GM19043 (cell line): ENCODE results near the gene ARSB.
"Not testable (repeated sequence)": the region's sequence is repeated elsewhere in the genome, so short reads cannot be mapped to it uniquely, and the experiment has no call there.

Experiments
- ATAC-seq: cut with Tn5 transposase; IDR thresholded peaks from one replicate; pipeline ENCODE4 v1.9.1; 2021; ENCODE audit warnings: low read depth; ENCODE audit not compliant: unreplicated experiment

The ARSB gene

GRCh38 chr5:78958672-78959445 is 26.3 kb downstream of the ARSB start:
- ATAC-seq, result no peak

DNA sequence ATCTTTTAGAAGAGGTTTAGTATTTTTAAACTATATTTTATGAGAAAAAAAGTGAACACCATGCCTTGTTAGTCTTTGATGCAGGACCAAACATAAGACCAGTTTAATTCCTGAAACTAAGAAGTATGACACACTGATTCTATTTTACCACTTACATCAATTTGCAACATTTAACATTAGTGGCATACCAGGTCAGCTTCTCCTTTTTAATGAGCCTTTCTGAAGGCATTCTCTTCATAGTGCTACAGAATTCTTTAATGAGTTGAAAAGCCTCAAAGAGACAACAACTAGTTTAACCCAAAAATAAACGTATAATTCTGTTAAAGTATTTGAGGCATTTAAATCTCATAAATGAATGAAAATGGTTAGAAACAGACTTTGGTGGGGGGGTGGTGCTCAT is 28.2 kb downstream of the ARSB start:
- ATAC-seq, result no peak

DNA sequence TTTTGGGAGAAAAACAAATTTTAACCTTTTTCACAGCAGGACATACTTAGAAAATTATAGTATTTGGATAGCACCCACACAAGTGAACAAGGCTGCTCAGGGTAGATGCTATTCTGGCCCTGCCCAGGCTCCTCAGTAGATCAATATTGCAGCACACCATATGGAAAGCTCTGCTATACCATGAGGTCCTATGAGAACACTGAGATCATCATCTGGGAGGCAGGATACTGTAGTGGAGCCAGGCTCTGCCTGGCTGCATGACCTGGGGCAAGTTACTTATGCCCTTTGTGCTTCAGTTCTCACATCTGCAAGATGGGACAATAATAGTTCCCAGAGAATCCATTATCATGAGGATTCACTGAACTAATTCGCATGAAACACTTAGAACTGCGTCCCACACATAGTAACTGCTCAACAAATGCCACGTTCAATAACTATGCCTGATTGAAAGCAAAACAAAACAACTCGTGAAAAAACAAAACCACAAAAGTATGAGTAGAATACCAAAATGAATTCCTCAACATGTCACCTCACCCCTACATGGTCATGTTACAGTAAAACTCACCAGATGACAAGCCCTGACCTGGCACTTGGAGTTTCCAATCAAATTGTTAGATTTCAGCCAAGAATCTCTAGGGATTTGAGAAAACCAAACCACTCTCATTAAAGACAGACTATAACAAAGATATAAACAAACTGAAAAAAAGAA is 31.9 kb downstream of the ARSB start:
- no peak for ATAC-seq

DNA sequence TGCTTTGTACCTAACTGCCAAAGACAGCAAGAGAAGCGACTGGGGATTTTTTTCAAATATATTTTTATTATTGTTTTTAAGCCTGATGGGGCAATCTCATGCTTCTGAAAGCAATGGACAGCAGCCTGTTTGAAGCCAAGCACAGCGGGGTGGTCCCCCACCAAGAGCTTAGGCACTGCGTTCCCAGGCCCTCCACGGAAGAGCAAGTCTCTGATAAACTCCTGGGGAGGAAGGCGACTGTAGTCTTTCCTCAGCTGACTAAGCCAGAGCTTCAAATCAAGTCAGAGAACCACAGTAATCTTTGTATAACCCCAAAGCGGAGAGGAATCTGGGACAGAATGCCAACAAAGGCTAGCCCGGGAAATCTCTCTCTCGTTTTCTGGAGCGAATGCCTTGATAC is 54.4 kb downstream of the ARSB start:
- no peak for ATAC-seq

- ATAC-seq, result no peak
These were observed 55.3 kb downstream of the ARSB start for GRCh38 chr5:78929833-78930232.

DNA sequence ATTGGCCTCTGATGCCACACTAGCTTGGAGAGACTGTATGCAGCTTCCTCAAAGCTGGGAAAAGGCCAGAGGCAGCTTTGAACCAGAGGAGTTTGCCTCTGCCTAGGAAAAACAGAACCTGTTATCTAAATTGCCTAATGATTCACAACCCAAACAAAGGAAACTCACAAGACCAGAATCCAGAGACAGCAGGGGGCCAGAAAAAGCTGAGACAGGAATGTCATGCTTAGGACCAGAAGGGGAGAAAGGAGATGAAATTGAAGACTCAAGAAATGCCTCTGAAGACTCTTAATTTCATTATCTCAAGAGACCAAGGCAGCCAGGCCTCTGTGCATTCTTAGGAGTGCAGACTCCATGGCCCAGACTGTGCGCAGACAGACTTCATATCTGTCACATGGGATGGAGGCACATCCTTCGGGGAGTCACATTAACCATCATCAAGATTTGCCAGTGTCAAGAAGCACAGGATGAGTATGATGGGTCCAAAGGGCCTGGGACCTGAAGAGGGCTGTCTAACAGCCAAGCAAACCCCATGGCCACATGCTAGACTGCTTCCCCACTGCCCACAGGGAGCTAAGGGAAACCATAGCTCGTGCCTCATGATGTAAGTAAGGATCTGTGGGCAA is 57.3 kb downstream of the ARSB start:
- no peak for ATAC-seq

GRCh38 chr5:78926252-78926651 is 58.9 kb downstream of the ARSB start:
- no peak for ATAC-seq

DNA sequence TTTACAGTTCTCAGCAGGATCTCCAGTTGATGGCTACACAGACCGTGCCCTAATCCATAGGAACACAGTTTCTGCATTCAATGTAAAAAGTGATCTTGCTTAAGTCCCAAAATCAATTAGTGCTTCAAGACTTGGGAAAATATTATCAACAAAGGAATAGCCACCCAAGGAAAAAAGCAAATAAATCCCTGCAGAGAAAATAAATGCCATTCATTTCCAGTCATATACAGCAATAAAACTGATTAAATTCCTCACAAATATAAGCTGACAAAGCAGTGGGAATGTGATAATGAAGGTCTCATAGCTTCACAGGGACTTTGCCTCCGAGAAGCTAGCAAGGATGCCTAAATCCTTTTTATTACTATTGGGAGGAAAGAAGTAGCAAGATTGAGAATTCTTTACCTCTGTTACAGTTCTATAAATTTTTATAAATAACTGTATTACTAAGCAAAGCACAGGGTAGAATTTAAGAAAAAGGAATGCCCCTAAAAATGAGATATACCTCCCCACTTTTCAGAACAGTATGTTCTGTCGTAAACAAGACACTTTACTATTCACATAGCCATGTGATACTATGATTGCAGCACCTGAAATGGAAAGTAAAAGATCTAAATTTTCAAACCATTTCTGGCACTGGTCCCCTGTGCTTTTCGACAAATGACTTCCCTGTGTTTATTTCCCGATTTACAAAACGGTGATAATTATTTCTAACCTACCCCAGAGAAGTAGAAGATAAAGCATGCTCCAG is 59.8 kb downstream of the ARSB start:
- ATAC-seq, result no peak

DNA sequence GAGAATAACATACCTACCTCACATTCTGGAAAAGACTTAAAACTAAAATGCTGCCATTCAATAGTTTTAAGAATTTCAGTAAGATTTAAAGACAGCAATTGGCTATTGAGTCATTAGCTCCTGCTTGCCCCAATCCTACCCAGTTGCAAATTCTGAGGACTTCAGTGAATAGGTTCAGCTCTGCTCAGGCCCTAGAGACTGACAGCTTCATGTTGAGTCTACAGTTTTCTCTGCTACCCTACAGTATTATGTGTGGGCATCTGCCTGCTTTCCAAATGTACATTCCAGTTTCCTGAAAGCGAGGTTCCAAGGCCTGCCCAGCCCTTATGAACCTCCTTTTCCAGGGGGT is 61.5 kb downstream of the ARSB start:
- no peak for ATAC-seq

DNA sequence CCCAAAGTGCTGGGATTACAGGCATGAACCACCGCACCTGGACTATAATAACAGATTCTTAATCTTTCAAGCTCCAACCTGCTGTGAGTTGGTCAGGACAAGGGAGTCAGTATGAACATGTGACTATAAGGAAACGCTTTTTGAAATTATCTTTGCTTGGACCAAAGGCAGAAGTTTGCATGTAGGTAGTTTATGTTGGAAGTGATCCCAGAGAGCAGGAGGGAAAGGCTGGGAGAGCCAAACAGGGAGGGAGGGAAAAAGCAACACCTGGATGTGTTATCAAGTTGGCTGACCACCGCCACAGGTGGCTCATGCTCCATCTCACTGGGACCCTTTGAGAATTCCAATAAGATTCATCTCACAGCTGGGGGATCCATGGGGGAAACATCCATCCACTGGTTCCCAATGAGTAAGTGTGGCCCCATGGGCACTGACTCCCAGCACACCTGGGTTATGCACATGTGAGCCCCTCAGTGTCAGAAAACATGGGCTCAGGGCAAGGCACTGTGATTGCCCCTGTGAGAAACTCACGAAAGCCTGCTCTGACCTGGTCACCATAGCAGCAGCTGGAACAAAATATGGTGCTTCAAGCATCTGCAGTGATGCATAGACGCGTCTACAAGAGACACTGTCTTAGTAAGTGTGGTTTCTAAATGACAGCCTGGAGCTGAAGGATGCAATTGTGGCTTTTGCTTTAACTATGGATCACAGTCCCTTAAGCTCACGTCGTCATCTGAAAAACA is 62.1 kb downstream of the ARSB start:
- ATAC-seq, result no peak

GRCh38 chr5:78920604-78921003 is 64.5 kb downstream of the ARSB start:
- ATAC-seq, result no peak

GRCh38 chr5:78919796-78920195 is 65.3 kb downstream of the ARSB start:
- ATAC-seq, result no peak

GRCh38 chr5:78916044-78916443 is 69.1 kb downstream of the ARSB start:
- ATAC-seq, result no peak

DNA sequence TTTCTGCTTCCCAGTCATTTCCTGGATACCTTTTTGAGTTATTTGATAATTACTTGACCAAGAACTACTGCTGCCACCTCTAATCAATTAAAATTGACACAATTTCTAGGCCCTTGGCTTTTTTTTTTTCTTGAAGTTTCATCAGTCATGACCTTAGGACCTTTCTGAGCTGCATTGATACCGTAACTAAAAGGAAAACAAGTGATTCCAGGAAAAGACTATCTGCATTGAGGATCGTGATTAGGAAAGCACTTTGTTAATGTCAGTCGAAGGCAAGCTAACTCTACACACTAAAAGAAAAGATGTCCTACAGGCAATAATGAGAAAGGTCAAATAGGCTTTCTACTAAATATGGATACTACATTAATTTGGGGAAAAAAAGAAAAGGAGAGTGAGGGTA is 69.9 kb downstream of the ARSB start:
- no peak for ATAC-seq

DNA sequence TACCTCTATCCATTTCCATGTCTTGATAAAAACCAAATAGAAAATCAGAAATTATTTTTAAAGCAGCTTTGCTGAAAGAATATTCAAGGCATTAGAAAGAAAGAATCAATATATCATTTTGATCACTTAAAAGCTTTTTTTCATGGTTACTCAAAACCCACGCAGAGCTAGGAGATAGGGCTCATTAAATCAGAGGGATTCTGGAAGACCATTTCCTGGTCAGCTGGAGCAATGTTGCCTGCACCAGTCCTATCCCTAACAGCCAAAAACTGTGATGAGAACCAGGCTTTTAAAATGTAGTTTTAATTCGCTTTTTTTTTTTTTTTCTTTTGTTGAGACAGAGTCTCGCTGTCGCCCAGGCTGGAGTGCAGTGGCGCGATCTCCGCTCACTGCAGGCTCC is 72.3 kb downstream of the ARSB start:
- ATAC-seq, result no peak

DNA sequence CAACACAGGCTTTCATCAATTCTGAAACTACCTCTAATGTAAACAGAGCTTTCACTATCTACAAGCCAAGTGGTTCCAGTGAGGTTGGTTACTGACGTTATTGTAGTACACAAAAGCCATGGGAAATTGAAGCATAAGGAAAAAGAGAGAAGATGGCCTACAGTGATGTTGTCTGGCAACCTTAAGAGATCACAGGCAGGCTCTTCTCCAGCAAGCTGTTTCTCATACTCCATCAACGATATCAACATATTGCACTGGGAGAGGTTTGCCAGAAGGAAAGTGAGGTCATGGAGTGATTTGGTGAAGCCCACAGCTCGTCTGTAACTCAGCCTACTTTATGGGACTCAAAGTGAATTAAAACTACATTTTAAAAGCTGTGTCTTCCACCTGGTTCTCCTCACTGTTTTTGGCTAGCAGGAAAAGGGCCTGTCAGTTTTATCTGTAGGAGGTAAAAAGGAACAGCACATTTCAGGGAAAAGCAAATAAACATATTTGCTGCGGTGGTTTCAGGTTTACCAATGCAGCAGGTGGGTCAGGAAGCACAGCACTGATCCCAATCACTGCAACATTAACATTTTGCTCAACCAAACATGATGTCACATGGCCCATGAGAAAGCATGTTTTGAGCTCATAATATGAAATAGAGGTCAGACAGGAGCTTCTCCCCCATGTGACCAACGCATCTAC is 72.9 kb downstream of the ARSB start:
- no peak for ATAC-seq

- not testable (repeated sequence) for ATAC-seq
These were observed 75.7 kb downstream of the ARSB start for GRCh38 chr5:78909224-78909983.

DNA sequence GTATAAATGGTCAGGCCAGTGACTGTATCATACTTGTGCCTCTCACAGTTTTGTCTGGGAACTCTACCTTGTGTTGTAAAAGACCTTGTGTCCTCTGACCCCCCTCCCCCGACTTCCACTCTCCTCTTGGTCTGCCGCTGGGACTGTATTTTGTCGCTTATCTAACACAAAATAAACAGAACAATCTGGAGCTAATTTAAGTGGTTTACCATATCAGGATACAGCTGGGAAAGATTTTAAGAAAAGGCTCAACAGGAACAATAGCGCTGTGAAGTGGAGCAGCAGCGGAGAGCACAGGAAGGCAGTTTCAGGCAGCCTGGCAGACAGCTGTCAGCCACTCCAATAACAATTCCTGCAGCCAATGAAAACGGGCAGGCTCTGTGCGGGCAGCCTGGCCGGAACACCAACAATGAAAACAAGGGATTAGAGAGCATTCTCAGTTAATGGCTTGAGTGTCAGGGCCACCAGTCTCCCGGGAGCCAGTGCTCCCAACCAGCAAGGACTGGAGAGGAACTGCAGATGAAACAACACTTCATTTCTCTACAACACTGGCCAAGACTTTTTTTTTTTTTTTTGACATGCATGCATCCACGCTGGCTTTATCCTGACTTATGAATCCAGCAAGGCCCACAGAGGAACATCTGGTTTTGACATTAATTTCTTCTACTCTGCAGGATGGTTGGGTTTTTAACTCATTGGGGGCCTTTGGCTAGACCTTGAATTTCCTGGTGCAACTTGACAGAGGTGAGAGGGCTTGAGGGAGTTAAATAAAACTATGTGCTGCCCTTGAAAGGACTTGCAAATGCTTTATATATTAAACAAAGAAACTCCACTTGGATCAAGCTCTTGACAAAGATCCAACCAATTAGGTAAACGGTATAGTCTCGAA is 76.7 kb downstream of the ARSB start:
- no peak for ATAC-seq
